ENCODE results near the gene GNAZ.
"Not testable (repeated sequence)": the region's sequence is repeated elsewhere in the genome, so short reads cannot be mapped to it uniquely, and the experiment has no call there.

GNAZ gene

DNA sequence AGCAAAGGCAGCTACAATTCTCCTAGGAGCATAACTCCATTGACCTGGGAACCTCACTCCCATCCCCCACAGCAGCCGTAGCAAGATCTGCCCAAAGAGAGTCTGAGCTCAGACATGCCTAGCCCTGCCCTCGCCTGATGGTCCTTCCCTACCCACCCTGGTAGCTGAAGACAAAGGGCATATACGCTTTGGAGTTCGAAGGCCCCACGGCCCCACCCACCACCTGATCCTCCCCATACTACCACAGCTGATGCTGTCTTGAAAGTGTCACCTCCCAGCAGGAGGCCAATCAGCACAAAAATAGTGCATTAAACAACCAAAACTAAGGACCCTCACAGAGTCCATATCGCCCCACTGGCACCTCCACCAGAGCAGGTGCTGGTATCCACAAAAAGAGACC, 22.6 kb upstream of the GNAZ start:
- no peak overlapping the region for H3K27ac ChIP-seq
- H3K4me3 ChIP-seq (ENCODE audit: low read depth in 1 of 2, low read length in 1 of 2): no peak overlapping the region
- TF ChIP-seq, protein P1, sequence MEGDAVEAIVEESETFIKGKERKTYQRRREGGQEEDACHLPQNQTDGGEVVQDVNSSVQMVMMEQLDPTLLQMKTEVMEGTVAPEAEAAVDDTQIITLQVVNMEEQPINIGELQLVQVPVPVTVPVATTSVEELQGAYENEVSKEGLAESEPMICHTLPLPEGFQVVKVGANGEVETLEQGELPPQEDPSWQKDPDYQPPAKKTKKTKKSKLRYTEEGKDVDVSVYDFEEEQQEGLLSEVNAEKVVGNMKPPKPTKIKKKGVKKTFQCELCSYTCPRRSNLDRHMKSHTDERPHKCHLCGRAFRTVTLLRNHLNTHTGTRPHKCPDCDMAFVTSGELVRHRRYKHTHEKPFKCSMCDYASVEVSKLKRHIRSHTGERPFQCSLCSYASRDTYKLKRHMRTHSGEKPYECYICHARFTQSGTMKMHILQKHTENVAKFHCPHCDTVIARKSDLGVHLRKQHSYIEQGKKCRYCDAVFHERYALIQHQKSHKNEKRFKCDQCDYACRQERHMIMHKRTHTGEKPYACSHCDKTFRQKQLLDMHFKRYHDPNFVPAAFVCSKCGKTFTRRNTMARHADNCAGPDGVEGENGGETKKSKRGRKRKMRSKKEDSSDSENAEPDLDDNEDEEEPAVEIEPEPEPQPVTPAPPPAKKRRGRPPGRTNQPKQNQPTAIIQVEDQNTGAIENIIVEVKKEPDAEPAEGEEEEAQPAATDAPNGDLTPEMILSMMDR (IDR thresholded peaks at IDR 0.05): no peak
- H3K9me3 ChIP-seq: peaks cover 6% of the 10 kb centered on the region
- no peaks in the 10 kb centered on the region for H3K4me1 ChIP-seq (ENCODE audit: control insufficient read depth in 1 of 2, insufficient read depth in 1 of 2, low read depth in 1 of 2, low read length in 1 of 2)
- peaks cover 32% of the 10 kb centered on the region for H3K27me3 ChIP-seq
- H3K36me3 ChIP-seq: no peaks in the 10 kb centered on the region

DNA sequence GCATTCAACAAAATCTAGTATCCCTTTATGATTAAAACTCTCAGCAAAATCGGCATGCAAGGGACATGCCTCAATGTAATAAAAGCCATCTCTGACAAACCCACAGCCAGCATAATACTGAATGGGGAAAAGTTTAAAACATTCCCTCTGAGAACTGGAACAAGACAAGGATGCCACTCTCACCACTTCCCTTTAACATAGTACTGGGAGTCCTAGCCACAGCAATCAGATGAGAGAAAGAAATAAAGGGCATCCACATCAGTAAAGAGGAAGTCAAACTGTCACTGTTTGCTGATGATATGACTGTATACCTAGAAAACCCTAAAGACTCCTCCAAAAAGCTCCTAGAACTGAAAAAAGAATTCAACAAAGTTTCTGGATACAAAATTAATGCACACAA, 19.8 kb upstream of the GNAZ start:
- peaks cover 18% of the 10 kb centered on the region for H3K27me3 ChIP-seq
- not testable (repeated sequence) for H3K9me3 ChIP-seq; H3K36me3 ChIP-seq; H3K27ac ChIP-seq; H3K4me1 ChIP-seq (ENCODE audit: control insufficient read depth in 1 of 2, insufficient read depth in 1 of 2, low read depth in 1 of 2, low read length in 1 of 2); H3K4me3 ChIP-seq (ENCODE audit: low read depth in 1 of 2, low read length in 1 of 2)

DNA sequence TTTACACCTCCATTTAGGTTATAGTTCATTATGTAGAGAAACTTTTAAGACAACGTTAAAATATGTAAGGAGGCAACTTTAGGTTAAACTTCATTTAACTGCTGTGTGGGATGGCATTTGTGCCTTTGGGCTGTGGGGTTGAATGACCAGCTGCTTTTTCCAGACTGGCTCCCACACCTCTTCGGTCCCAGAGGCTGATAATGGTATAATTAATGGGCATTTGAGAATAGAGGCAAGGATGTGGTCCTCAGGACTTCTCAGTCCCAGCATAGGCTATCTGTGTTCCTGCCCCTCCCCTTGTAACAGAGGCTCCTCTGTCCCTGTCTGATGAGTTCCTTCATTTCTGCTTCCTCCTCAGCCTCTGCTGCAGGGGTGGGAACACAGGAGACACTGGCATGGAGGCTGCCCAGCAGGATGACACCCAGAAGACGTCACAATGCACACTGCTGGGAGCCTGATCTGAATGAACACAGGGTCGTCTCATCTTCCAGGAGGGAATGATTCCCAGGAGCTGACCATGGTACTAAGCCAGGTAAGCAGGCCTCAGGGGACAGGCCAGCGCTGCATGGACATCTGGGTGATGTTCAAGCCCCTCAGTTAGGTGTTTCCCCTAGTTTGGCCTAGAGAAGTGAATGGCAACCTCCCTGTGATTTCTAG, 17.1 kb upstream of the GNAZ start:
- TF ChIP-seq, protein P1 (IDR thresholded peaks at IDR 0.05): no peak
- H3K36me3 ChIP-seq: no peaks in the 10 kb centered on the region
- H3K4me3 ChIP-seq (ENCODE audit: low read depth in 1 of 2, low read length in 1 of 2): no peak overlapping the region
- H3K4me1 ChIP-seq (ENCODE audit: control insufficient read depth in 1 of 2, insufficient read depth in 1 of 2, low read depth in 1 of 2, low read length in 1 of 2): no peaks in the 10 kb centered on the region
- peaks cover 25% of the 10 kb centered on the region for H3K27me3 ChIP-seq
- H3K9me3 ChIP-seq: no peaks in the 10 kb centered on the region
- H3K27ac ChIP-seq: no peak overlapping the region

DNA sequence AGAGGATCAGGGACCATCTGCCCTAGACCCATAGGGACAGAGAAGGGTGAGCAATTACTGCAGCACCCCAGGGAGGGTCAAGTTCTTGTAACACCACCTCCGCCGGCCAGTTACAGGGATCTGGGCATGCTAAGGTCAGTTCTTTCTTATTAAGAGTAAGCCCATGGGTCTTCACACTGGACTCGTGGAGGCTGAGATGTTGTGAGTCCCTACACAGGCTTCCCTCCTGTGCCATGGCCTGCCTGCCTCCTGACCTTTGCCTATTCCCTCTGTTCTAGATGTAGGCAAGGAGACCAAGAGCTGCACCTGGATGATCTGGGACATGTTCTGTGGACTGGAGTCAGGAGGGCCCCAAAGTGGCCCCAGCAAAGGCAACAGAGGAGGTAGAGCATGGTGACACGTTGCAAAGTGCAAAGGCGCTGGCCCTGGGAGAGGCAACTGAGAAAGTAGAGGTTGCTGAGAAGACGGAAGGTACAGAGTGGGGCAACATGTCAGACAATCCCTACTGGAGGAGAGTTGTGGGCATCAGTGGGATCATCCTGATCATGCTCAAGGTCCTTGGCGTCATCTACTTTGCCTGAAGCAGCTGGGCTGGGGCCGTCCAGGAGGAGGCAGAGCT, 16.3 kb upstream of the GNAZ start:
- Histone ChIP-seq H3K9me3 (no peaks in the 10 kb centered on the region), H3K27ac (no peak overlapping the region), H3K4me1 (ENCODE audit: control insufficient read depth in 1 of 2, insufficient read depth in 1 of 2, low read depth in 1 of 2, low read length in 1 of 2) (no peaks in the 10 kb centered on the region), H3K4me3 (ENCODE audit: low read depth in 1 of 2, low read length in 1 of 2) (no peak overlapping the region), H3K36me3 (no peaks in the 10 kb centered on the region), H3K27me3 (peaks cover 17% of the 10 kb centered on the region)
- TF ChIP-seq, protein P1 (IDR thresholded peaks at IDR 0.05): no peak

DNA sequence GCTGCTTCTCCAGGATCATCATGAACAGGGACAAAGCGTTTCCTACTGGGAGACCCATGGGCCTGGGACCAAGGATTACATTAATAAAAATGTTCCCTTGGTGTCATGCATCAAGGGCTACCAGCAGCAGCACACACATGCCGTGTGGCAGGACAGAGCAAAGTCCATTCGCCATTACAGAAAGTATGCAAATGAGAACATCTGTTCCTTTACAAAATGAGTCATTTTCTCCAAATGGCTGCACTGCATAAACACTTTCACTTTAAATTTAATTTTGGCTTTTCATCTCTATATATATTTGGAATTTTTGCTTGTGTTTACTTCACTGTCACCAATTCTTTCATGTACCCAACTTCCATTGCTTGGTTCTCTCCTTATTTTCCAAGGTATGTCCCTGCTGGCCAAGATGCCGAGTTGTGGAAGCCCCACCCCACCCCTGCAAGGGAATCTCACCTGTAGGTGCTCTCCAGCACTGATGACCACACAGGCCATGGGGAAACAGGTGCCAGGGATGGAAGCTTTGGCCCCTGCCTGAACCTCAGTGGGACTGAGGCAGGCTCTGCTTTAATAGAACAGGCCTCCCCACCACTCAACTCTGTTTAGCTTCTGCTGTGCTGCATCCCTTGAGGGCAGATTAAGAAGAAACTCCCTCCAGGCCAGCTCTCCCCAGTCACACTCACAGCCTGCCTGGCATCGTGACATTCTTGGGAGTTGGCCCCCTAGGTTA, 15.6 kb upstream of the GNAZ start:
- H3K9me3 ChIP-seq: no peaks in the 10 kb centered on the region
- no peak overlapping the region for H3K4me3 ChIP-seq (ENCODE audit: low read depth in 1 of 2, low read length in 1 of 2)
- no peaks in the 10 kb centered on the region for H3K36me3 ChIP-seq
- no peaks in the 10 kb centered on the region for H3K4me1 ChIP-seq (ENCODE audit: control insufficient read depth in 1 of 2, insufficient read depth in 1 of 2, low read depth in 1 of 2, low read length in 1 of 2)
- TF ChIP-seq, protein P1 (IDR thresholded peaks at IDR 0.05): no peak
- H3K27me3 ChIP-seq: peaks cover 11% of the 10 kb centered on the region
- H3K27ac ChIP-seq: no peak overlapping the region
